ENCODE data around the gene TLE7. TPM values are rescaled to one million over a fixed set of nuclear protein-coding genes. Genes with fewer than 3 reads are reported as not detected.

The TLE7 gene
- total and polyA plus RNA-seq, 2 of the 4 experiments (the other 2 are of a cell fraction): not detected

DNA sequence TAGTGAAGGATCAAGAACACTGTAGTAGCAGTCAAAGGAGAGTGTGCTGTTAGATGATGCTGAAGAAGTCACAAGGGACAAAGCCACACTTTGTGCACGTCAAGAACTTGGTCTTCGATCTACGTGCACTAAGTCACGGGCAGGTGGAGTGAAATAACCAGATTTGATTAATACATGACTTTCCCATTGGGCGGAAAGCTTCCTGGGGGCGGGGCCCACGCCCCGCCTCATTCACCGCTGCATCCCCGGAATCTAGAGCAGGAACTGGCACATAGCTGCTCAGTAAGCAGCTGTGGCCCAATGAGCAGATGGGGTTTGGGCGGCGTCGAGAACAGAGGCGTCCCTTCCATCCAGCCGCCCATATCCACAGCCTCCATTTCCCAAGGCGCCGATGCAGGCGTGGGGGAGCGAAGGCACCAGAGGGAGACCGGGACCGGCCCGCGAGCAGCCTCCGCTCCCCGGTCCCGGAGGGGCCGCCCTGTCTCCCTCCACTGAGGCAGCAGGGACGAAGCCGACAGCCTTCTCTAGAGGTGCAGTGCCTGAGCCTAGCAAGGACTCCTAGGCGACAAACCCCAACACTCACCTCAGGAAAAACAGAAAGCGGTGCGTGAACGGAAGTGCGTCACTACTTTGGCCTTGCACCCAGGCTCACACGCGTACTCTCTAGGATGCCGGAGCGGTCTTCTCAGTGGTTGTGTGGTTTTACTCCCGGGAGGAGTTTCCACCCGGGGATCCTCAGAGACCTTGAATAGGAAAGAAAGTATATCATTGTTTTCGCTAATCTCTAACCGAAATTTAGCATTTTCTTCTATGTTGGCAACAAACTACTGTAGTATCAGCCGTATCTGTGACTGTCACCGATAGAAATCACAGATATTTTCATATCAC lies 42.4 kb upstream of the TLE7 start:
- peak overlapping the region; percentile 82 for H4K5ac ChIP-seq (ENCODE audit: low read depth, low read length)
- peak overlapping the region; percentile 89 for H2AK9ac ChIP-seq (replicated peaks; ENCODE audit: low read depth, low read length, poor library complexity)
- ChIA-PET CTCF (no interaction called here), POLR2A (ENCODE audit: unreplicated experiment) (no interaction called here)
- peak overlapping the region; percentile 90 for H2BK5ac ChIP-seq (ENCODE audit: low read depth, low read length, poor library complexity, severe bottlenecking)
- dilution Hi-C loops (cut with HindIII; ENCODE audit: low sequenced_read_pairs, unreplicated experiment): no loop called here
- TF ChIP-seq SMC3 (IDR thresholded peaks at IDR 0.05; ENCODE audit: low read depth, low read length) (no peak), CHD1 (IDR thresholded peaks at IDR 0.05; ENCODE audit: low read depth, low read length) (peak; percentile 82; the same call in 1 of the 2 replicates), USF2 (IDR thresholded peaks at IDR 0.05; ENCODE audit: low read depth, low read length) (no peak), ELK1 (IDR thresholded peaks at IDR 0.05; ENCODE audit: borderline replicate concordance, low read depth, low read length) (no peak), MAZ (IDR thresholded peaks at IDR 0.05; ENCODE audit: borderline replicate concordance, low read depth, low read length) (peak; percentile 25; the same call in 1 of the 2 replicates), RAD21 (IDR thresholded peaks at IDR 0.05; ENCODE audit: low read length) (0 out of 2 replicates have a peak, but pooled peaks have one; percentile 2), POLR2A (IDR thresholded peaks at IDR 0.05; ENCODE audit: low read depth, low read length) (peak; percentile 96), MXI1 (IDR thresholded peaks at IDR 0.05; ENCODE audit: borderline replicate concordance, low read depth, low read length) (0 out of 2 replicates have a peak, but pooled peaks have one; percentile 45)
- H3K4me1 ChIP-seq (ENCODE audit: control insufficient read depth, insufficient read depth, low read length): no peaks in the 10 kb centered on the region
- H3K56ac ChIP-seq (ENCODE audit: extremely low read depth, insufficient read depth, low read length): peak overlapping the region; percentile 78; the same call in 1 of the 2 replicates
- H3K23ac ChIP-seq (ENCODE audit: low read depth, low read length): peak overlapping the region; percentile 62; the same call in 1 of the 2 replicates
- peak overlapping the region; percentile 96 for H2AFZ ChIP-seq (replicated peaks; ENCODE audit: low read length, poor library complexity)
- no peaks in the 10 kb centered on the region for H3K36me3 ChIP-seq (ENCODE audit: control insufficient read depth, insufficient read depth, low read length)
- H4K91ac ChIP-seq (ENCODE audit: insufficient read depth, low read depth, low read length): peak overlapping the region; percentile 73; the same call in 1 of the 2 replicates
- peak overlapping the region; percentile 22; the same call in 2 of the 3 replicates for H2BK15ac ChIP-seq (ENCODE audit: low read depth, low read length)
- H3K4me2 ChIP-seq (ENCODE audit: low read depth, low read length): peak overlapping the region; percentile 93
- in situ Hi-C loops (cut with MboI; ENCODE audit: low sequenced_read_pairs): loop anchor here (25.0 kb wide), 1 partner anchor 697 kb away; no protein-coding TSS in a partner anchor
- 1% methylated on average over 15 of the region's 44 CpGs; no CpG with 5 or more reads in 1 of the 2 experiments for WGBS, 2 experiments (ENCODE audit: extremely low coverage in 2 of 2, insufficient read length in 1 of 2)
- H3K4ac ChIP-seq (ENCODE audit: low read depth, low read length): peak overlapping the region; percentile 86
- peaks cover 6 to 7% of the 10 kb centered on the region in 2 experiments; a peak in 3 of 4 replicates for H3K79me1 ChIP-seq (ENCODE audit: low read depth in 1 of 2, low read length in 2 of 2)
- H3K9me3 ChIP-seq (ENCODE audit: control insufficient read depth, insufficient read depth, low read length): no peaks in the 10 kb centered on the region
- no peaks in the 10 kb centered on the region; the same call in 1 of the 2 replicates for H3K27me3 ChIP-seq (ENCODE audit: control insufficient read depth, insufficient read depth, low read length)
- H4K20me1 ChIP-seq (ENCODE audit: insufficient read depth, low read length): no peaks in the 10 kb centered on the region
- H3K18ac ChIP-seq (ENCODE audit: low read depth, low read length): peak overlapping the region; percentile 60
- peak overlapping the region; percentile 80 for H3K14ac ChIP-seq (replicated peaks; ENCODE audit: low read depth, low read length)
- DNase-seq: peak; percentile 96
- H3K9me1 ChIP-seq (ENCODE audit: insufficient read depth, low read length): 0 out of 2 replicates have a peak, but pooled peaks cover 2% of the 10 kb centered on the region
- H3K27ac ChIP-seq (ENCODE audit: insufficient read depth, low read length): peak overlapping the region; percentile 91
- peak overlapping the region; percentile 52; the same call in 1 of the 2 replicates for H2AK5ac ChIP-seq (ENCODE audit: low read depth, low read length)
- peak; percentile 98 for ATAC-seq (ENCODE audit: low read depth)
- peak overlapping the region; percentile 91 to 96 for H4K8ac ChIP-seq (ENCODE audit: low read depth in 2 of 2, low read length in 2 of 2)
- H2BK120ac ChIP-seq (ENCODE audit: low read depth, low read length): peak overlapping the region; percentile 50
- intact Hi-C loops (cut with micrococcal nuclease): loop anchor here (1.0 kb wide), 1 partner anchor 22 kb away; the partner anchor contains the start of gene ZNF23
- H3K4me3 ChIP-seq (ENCODE audit: insufficient read depth, low read depth, low read length): peak overlapping the region; percentile 72
- H2BK20ac ChIP-seq (ENCODE audit: low read depth, low read length): no peak overlapping the region
- BruUV-seq (replicated peaks): no TSS peak
- H3K9ac ChIP-seq (ENCODE audit: low read depth, low read length): peak overlapping the region; percentile 85
